Medulla oblongata (tissue), 1 donor: Measurements from ENCODE around the gene C1QTNF1.

ENCODE experiments used
- DNase-seq: peaks from one replicate; pipeline ENCODE4 v3.0.0-alpha.2; 2015; ENCODE audit errors: extremely low spot score

Gene C1QTNF1

DNA sequence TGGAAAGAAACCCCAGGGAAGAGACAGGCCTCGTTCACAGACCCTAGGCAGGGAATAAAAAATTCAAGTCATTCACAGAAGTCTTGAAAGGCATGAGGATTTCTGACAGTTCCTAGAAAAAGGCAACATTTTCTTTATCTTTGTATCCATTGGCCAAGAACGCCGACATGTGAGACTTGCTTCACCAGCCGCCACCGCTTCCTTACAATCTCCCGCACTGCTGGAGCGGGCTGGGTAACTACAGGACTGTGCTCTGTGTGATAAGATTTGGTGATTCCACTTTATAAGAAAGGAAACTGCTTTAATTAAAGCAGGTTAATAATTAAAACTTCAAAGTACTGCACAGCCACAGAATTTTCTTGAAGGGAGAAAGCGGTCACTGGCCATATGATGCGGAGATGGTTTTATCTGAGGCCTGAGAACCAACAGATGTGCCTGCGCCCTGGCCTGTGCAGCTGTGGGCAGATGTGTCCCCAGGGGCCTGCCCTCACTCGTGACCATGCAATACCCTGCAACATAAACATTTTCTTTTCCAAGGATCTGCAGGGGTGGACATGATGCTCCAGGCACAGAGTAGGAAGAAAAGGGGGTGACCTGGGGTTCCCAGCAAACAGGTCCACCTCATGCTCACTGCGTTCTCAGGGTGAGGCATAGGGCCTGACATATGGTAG, 31.3 kb upstream of the C1QTNF1 start:
- no peak for DNase-seq

DNA sequence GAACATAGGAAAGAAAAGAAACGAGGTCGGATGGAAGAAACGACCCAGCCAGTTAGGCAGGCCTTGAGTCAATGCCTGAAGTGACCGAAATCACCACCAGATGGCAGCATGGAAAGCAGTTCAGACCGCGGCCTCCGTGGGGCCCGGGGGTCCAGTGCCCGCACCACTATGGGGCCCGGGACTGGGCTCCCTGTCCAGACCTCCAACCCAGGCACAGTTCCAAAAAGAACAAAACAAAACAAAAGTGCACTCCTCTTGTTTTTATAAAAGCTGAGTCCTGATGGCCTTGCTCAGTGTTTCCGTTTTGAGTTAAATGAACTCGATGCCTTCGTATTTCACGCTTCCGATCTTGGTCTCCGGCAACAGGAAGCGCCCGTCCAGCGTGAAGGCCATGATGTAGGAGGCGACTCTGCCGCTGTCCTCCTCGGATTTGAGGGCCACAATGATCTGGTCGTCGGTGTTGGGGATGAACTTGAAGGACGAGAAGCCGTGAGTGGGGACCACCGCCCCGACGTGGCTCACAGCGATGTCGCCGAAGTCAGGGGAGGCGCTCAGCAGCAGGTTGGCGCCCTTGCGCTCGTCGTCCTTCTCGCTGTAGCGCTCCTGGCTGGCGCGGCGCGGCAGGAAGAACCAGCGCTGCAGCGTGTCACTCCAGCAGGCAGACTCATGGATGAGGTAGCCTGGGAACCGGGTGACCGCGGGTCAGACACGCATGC, 30.6 kb upstream of the C1QTNF1 start:
- DNase-seq: peak; percentile 70

DNA sequence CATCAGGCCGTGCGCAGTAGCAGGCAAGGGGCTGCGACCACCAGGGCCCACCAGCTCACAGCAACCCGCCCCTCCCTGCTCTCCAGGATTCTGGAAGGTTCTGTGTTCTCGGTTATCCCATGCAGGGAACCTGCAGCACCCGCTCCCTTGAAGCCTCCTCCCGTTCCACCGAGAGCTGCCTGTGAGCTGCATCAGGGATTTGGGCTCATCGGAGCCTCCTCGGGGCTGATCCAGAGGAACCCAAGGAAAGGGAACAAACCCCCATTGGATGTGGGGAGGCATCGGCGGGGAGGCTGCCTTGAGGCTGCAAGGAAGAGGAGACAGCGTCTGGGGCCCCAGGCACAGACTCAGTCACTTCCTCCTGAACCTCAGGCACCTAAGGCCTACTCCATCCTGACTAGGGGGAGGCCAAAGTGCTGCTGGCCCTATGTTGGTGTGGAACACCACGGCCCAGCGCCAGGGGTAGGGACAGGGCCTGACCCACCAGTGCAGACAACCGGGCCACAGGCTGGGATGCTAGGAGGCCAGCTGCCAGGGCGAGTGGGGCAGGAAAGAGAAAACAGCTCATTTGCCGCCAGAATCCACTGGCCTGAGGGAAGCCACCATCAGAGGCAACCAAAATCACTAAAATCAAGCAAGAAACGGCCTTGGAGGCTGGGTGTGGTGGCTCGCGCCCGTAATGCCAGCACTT, 29.8 kb upstream of the C1QTNF1 start:
- DNase-seq: no peak

DNA sequence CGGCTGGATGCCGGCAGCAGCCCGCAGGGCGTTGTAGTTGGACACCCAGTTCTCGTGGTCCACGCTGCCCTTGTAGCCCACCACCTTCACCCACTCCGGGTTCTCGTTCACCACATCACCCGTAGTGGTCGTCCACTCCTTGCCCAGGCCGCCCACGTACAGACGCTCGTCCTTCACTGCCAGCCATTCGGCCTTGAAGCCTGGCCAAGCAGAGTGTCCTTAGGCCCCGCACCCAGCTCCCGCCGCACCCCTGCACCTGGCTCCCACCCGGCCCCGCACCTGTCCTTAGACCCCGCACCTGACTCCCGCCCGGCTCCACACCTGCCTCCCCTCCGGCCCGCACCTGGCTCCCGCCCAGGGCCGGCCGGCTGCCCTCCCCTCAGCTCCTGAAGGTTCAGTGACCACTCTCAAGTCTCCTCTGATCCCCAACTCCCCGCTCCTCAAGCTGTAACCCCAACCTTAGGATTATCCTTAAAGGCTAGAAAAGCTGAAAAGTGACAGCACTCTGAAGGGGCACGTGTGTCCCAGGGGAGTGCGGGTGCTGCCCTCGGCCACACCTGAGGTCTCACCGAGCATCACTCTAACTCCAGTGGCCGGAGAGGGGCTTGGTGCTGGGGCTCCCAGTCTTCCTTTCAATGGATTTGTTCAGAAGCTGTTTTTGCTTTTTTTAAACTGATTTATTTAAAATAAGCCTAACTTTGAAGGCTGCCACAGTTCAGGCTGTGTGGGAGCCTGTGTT, 28.8 kb upstream of the C1QTNF1 start:
- no peak for DNase-seq

DNA sequence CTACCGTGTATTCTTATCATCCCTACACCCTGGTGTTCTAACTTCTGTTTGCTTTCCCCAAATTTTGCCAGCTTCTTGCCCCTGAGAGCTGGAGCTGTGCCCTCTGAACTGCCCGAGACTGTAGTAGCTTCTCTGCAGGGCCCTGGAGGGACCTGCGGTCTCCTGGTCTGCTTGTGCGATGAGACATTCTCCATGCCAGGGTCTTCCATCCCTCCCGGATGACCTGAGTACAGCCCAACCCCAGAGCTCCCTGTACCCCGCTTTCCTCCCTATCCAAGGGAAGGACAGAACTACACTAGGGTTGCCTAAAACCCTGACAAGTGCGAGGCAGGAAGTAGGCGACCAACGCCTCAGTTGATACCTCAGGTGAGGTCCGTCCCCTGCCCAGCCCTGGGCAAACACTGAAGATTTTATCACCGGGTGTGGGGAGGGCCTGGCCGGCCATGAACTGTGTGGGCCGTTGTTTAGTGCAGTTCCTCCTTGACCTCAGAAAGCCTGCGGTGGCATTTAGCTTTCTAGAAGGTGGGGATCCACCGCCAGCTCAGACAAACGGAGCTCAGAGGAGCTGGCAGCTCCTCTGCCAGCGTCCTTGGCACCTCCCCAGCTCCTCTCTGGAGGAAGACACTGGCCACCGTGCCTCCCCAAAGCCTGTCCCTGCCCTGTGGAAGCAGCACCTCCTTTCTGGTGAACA, 28.1 kb upstream of the C1QTNF1 start:
- peak; percentile 56 for DNase-seq

DNA sequence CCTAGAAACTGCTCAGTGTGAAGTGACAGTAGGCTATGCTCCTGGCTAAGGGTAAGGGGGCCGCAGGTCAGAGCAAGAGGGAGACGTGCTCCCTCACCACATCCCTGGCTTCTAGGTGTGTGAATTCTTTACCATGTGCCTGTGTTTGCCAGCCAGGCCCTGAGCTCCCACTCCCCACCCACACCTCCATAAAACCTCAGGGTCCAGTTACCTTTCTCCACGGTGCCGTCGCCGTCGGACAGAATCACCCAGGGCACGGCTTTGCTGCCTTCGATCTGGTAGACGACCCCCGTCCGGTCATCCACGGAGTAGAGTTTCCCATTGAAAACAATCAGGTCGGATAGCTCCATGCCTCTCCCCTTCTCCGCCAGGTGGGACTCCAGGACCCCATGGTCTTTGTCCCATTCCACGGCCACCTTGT, 27.2 kb upstream of the C1QTNF1 start:
- no peak for DNase-seq

DNA sequence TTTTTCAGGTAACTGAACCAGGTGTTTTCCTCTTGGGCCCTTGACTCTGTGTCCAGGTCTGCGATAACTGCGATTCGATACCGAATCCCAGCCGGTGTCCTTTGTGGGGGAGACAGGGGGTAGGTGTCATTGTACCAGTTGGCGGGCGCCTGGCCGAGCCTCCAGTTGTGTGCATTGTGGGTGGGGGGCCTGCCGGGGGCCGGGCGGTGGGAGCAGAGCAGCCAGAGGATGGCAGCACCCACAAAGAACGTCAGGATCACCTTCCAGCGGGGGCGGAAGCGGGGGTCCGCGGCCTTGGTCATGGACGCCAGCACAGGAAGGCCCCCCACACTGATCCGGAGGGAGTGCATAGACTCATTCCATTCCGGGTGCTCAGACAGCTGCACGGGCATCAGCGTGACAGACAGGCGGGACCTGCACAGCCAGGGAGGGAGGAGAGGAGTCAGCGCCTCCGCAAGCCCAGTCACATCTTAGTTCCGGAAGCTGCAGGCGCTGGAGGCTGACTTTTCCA, 26.7 kb upstream of the C1QTNF1 start:
- DNase-seq: no peak

DNA sequence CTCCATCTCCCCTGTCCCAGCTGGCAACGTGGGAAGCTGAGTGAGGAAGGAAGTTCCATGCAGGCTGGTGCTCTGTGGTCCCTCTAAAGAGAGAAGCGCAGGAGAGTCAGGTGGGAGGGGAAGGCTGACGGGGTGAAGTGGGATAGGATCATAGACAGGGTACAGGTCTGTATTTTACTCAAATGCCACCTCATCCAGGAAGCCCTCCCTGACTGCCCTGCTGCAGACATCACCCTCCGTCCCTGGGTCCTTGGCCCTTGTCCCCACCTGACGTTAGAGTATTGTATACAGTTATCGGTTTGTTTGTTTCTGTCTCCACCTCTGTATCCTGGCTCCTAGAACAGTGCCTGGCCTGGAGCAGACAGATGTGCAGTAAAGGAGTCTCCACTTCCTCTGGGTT, 26.1 kb upstream of the C1QTNF1 start:
- DNase-seq: no peak

DNA sequence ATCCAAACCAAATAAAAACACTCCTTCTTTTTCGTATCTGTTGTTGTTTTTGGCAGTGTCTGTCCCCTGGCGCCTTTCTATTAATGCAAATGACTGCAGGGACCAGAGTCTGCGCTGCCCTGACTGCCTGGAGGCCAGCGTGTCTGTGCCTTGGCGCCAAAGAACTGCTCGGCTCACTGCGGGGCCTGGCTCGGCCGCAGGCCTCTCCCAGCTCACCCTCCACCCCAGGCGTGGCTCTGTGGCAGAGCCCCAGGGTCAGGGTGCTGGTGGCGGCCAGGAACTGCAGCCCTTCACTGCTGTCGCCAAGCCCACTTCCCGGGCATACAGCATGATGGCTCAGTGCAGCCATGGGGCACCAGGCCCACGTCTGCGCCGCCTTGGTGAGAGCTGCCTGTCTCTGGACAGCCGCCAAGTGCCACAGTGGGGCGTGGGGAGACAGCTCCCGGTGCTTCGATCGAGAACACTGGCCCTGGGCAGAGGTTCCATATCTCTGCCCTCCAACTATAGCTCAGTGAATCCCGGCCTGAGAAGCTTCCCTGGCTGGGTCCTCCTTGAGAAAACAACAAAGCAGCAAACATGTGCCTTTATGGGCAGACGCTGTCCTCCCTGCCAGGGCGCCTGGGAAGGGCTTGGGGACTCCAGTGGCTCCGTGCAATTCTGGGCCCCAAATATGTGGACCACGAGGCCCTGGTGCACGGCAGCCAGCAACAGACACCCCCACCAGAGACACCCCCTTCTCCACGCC, 25.5 kb upstream of the C1QTNF1 start:
- no peak for DNase-seq

DNA sequence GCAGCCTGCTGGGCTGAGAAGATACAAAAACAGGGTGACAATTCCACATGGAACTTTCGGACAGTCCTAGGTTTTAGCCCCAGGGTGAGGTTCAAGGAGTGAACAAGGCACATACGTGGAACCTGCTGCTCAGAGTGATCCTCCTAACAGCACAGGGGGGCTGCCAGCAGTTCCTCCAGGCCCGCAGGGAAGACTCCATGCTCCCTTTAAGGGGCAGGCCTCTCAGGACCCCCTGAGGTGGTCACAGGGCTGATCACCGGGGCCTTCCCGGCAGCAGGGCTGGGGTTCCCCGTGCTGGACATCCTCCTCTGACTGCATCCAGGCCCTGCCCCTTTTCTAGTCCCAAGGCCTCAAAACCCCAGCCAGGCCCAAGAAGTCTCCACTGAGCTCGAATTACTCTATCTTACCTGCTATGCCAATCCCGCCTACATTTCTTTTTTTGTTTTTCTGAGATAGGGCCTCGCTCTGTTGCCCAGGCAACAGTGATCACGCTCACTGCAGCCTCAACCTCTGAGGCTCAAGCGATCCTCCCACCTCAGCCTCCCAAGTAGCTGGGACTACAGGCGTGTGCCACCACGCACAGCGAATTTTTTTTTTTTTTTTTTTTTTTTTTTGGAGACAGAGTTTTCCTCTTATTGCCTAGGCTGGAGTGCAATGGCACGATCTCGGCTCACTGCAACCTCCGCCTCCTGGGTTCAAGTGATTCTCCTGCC, 24.8 kb upstream of the C1QTNF1 start:
- DNase-seq: no peak

DNA sequence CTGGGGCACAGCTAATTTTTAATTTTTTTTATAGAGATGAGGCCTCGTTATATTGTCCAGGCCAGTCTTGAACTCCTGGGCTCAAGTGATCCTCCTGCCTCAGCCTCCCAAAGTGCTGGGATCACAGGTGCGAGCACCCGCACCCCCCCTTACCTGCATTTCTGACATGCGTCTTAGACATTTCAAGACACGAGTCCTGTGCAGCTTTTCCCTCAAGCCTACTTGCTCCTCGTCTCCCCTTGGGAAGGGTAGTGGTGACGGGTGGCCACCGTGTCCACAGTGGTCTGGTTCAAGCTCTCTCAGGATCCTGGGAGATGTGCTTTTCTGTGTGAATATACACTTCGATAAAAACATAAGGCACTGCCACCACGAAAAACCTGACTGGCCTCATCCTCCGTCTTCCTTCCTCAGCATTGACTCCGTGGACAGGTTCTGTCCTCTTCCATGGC, 24.0 kb upstream of the C1QTNF1 start:
- no peak for DNase-seq

DNA sequence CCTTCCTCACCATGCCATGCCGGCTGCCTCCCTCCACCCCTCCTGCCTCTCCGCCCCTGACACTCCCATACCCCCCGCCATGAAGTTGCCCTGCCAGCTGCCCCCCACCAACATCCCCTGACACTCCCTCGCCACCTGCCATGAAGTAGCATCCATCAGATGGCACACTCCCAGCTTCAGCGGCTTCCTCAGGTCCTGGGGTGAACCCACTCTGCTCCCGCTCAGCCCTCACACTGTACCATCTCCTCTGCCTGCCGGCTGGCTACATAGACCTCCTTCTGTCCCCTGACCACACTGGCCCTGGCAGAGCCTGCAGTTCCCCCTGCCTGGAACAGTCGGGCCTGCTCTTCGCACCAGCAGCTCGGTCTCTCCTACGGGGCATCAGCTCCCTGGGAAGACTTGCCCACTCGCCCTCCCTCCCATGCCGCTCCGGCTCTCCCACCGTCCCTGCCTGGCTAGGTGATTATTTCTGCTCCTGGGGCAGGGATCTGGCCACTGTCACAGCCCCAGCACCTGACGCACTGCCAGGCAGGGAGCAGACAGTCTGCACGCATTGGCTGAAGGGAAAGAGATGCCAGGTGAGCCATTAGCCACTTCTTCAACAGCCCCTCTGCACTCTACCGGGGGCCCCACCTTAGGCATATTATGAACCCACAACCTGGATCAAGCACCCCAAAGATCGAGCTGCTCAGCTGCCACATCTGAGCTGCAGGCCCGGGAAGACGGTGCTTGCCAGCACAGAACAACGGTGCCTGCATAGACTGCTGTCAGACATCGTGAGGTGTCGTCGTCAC, 23.4 kb upstream of the C1QTNF1 start:
- no peak for DNase-seq

DNA sequence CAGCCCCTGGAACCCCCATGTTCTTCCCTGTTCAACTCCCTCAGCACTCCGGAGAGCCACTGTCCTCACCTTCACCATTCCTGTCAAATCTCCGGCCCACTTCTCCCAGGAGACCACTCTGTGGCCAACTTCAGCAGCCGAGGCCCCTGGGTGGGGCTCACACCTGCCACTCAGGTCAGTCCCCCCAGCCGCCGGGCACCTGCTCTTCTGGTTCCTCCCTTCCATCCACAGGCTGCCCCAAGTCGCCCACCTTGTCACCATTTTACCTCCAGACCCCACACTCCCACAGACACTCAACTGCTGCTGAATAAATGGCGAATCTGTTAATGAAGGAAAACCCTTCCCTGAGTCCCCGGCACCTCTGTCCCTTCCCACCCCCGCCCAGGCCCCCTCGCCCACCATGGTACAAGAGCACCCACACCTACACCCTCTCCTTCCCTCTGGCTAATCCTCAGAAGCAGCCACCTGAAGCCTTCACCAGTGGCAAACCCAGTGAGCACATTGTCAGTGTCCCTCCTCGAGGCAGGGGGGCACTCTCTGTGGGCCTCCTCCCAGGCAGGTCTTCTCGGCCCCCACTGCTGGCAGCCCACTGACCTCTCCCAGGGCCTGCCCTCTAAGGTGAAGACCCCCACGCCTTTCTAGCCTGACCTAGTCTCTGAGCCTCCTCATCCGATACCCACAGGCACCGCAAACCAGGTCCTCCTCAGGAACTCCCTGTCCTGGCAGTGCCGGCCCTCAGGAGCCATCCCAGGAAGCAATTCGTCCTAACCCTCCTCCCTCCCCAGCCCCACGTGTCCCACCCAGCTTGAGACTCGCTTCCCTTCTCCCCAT, 22.6 kb upstream of the C1QTNF1 start:
- DNase-seq: no peak

DNA sequence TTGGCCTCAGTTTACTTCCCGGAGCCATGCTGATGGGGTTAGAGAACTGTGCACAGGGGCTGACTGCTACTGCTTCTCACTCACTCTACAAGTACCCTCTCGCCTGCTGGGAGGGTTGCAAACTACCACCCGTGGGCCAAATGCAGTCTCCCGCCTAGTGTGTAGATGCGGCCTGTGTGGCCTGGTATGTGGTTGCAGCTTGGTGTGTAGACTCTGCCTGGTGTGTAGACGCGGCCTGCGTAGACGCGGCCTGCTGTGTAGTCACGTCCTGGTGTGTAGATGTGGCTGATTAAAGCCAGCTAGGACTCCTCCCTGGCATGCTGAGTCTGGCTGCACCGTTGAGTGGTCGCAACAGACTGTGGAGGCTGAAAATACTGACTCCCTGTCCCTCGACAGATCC, 21.7 kb upstream of the C1QTNF1 start:
- DNase-seq: no peak

DNA sequence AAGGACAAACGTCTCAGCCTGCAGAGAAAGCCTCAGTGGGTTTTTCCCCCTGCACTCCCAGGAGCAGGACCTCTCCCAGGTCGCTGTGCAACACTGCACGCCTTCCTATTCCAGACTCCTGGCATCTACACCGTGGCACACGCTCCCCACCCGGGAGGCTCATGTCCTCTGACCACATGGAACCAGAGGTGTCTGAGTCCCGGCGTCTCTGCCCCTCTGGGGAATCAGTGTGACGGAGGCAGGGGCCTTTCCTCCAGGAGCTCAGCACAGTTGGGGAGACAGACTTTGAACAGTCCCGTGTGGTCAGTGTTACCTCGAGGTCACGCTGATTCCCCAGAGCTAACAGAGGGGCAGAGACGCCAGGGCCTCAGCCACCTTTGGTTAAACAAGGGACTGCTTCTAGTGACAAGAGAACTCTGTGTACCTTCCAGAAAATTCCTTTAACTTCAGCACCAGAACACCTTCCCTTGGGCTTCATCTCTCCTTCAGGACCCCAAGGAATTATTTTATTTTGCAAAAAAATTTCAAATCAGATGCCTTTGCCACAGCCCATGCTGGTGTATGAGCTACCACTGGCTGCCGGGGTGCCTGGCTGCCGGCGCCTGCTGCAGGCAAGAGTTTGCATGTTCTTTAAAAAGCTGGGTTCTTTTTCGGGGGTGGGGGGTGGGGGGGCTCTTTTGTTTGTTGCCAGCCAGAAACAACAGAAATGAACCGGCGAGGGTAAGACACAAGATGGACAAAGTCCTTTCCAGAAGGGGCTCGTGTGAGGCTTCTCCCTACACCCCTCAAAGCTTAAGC, 21.0 kb upstream of the C1QTNF1 start:
- DNase-seq: no peak

DNA sequence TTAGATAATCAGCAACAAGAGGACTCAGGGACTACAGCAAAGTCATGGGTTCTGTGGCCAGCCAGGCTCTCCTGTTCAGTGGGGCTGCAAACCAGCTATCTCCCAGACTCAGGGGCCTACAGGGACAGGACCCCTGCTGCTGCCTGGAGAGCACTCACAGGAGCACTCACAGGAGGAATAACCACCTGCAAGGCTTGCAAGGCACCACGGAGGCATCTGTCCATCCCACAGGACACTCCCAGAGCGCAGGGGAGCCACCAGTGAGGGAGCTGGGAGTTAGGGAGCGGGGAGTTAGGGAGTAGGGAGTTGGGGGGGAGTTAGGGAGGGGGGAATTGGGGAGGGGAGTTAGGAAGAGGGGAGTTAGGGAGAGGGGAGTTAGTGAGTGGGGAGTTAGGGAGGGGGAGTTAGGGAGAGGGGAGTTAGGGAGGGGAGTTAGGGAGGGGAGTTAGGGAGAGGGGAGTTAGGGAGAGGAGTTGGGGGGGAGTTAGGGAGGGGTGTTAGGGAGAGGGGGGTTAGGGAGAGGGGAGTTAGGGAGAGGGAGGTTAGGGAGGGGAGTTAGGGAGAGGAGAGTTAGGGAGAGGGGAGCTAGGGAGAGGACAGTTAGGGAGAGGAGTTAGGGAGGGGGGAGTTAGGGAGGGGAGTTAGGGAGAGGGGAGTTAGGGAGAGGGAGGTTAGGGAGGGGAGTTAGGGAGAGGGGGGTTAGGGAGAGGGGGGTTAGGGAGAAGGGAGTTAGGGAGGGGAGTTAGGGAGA, 20.1 kb upstream of the C1QTNF1 start:
- DNase-seq: no peak
